ENCODE data around the gene DNAJC30.
A peak's percentile ranks its signal among the peaks of the same experiment; 100 is the strongest.
"Not testable (repeated sequence)": the region's sequence is repeated elsewhere in the genome, so short reads cannot be mapped to it uniquely, and the experiment has no call there.

DNAJC30 gene

DNA sequence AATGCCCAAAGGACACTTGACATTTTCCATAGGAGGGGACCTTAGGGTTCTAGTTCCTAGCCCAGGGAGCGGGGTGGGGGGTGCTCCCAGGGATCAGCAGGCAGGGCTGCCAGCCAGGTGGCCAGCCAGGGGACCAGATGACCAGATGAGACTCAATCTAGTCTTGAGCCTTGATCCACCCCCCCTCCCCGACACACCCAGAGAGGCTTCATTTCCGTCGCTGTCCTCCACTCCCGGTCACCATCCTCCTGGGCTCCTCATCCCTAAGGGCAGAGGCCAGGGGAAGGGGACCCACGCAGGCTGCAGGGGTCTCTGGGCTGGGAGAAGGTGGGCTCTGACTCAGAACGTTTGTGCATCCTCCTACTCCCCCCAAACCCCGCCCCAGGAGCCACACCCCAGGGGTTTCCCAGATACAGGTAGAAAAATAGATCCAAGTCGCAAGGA is 35.2 kb upstream of the DNAJC30 start:
- H3K4me3 ChIP-seq (ENCODE audit: control insufficient read depth, low read depth, low read length), result peak overlapping the region; percentile 83
- DNase-seq (ENCODE audit: low read depth), result no peak
- no peak for TF ChIP-seq CTCF (IDR thresholded peaks at IDR 0.05; ENCODE audit: control insufficient read depth, insufficient read depth, low read depth, low read length, missing control alignments)

DNA sequence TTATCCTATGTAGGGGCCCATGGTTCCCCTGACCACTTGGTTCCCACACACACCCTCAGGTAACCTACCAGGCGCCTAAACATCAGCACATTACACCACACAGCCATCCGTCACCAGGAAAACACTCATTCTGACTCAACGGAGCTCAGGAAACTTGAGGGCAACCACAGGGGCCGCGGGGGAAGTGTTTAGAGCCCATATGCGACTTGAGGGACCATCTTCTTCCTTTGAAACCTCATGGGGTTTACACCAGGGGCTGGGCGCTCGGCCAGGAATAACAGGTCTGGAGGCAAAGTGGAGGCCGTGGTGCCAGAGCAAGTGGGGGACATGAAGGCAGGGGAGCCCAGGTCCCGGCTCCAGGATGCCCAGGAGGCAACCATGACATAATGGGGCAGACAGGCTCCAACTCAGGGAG is 34.7 kb upstream of the DNAJC30 start:
- peak; percentile 59 for DNase-seq (ENCODE audit: low read depth)
- peak overlapping the region; percentile 83 for H3K4me3 ChIP-seq (ENCODE audit: control insufficient read depth, low read depth, low read length)
- no peak for TF ChIP-seq CTCF (IDR thresholded peaks at IDR 0.05; ENCODE audit: control insufficient read depth, insufficient read depth, low read depth, low read length, missing control alignments)

DNA sequence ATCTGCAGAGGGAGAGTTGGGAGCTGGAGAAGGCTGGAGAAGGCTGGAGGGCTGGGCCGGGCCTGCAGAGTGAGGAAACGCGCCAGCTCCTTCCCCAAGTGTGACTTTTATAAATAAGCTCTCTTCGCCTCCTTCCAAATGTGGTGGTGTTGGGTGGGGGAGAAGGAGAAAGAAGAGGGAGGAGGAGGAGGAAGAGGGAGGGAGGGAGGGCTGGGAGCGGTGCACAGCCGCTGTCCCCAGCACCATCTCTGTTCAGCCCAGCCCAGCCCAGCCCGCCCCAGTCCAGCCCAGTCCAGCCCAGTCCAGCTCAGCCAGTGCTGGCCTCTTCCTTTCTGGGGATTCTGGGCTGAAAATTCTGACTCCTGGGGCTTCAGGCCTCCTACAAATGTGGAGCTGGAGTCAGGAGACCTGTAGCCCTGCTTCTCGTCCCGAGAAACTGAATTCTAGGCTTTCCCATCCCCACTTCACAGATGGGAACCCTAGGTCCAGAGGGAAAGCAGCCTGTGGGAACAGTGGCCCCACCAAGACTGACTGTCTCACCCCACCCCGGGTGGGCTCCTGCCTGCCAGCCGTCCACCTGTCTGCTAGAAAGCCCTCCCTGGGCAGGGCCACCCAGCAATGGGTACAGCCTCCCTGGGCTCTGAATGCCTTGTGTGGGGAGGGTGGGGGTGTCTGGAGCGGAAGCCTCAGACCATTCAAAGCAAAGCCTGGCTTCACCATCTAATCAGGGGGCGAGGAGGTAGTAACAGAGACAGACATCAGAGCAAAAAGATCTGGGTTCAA is 34.0 kb upstream of the DNAJC30 start:
- H3K4me3 ChIP-seq (ENCODE audit: control insufficient read depth, low read depth, low read length), result peak overlapping the region; percentile 21
- no peak for DNase-seq (ENCODE audit: low read depth)
- no peak for TF ChIP-seq CTCF (IDR thresholded peaks at IDR 0.05; ENCODE audit: control insufficient read depth, insufficient read depth, low read depth, low read length, missing control alignments)

- no peak for DNase-seq (ENCODE audit: low read depth)
- H3K4me3 ChIP-seq (ENCODE audit: control insufficient read depth, low read depth, low read length), result no peak overlapping the region
- no peak for TF ChIP-seq CTCF (IDR thresholded peaks at IDR 0.05; ENCODE audit: control insufficient read depth, insufficient read depth, low read depth, low read length, missing control alignments)
These were observed 33.2 kb upstream of the DNAJC30 start for GRCh38 chr7:73716318-73716890.

DNA sequence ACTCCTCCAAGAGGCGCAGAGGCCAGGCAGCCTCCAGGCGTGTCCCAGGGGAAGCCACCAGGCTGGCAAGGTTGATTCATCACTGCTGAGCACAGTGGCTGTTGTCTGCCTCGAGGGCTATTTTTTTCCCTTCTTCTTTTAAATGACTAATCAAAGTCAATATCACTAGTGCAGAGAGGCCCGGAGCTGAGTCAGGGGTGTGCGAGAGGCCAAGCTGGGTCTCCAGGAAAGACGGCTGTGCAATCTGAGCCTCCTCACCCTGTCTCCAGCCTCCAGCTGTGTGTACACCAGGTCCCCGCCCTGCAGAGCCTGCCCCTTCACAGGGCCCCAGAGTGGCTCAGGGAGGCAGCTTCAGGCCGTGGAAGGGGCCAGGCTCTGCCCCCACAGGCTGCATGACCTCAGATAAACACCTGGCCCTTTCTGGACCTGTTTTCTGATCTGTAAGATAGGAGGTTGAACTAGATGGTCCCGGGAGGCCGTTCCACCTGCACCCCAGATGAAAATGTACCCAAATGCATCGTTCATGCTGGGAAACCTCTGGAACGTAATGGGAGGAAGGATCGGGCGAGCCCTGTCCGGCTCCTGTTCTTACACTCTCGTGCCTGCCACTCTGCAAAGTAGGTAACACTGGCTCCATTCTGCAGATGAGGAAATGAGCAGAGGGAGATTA is 32.5 kb upstream of the DNAJC30 start:
- no peak for TF ChIP-seq CTCF (IDR thresholded peaks at IDR 0.05; ENCODE audit: control insufficient read depth, insufficient read depth, low read depth, low read length, missing control alignments)
- DNase-seq (ENCODE audit: low read depth), result peak; percentile 71
- H3K4me3 ChIP-seq (ENCODE audit: control insufficient read depth, low read depth, low read length), result no peak overlapping the region

GRCh38 chr7:73713319-73713718 is 30.1 kb upstream of the DNAJC30 start:
- not testable (repeated sequence) for DNase-seq (ENCODE audit: low read depth); H3K4me3 ChIP-seq (ENCODE audit: control insufficient read depth, low read depth, low read length)

- no peak for TF ChIP-seq CTCF (IDR thresholded peaks at IDR 0.05; ENCODE audit: control insufficient read depth, insufficient read depth, low read depth, low read length, missing control alignments)
- no peak overlapping the region for H3K4me3 ChIP-seq (ENCODE audit: control insufficient read depth, low read depth, low read length)
- DNase-seq (ENCODE audit: low read depth), result no peak
These were observed 29.5 kb upstream of the DNAJC30 start for GRCh38 chr7:73712773-73713172.
